ENCODE results near the gene GRIK4.

DNA sequence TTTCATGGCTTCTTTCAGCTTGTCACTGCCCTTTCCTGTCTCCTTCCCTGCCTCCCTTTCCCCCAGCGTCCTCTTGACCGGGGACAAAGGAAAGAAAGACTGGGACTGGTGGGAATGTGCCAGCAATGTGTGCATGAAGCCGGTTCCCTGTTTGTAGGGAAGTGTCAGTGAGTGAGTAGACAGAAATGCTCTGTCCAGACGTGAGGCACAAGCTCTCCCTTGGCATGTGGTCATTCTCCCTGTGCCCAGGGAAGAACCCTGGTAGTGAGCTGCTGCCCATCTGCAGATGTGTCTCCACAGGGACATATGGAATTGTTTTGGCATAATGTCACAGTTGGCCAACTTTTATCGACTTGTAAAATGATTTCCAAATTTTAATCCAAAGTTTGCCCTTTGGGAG is 426.0 kb downstream of the GRIK4 start:
- TF ChIP-seq, protein P1, sequence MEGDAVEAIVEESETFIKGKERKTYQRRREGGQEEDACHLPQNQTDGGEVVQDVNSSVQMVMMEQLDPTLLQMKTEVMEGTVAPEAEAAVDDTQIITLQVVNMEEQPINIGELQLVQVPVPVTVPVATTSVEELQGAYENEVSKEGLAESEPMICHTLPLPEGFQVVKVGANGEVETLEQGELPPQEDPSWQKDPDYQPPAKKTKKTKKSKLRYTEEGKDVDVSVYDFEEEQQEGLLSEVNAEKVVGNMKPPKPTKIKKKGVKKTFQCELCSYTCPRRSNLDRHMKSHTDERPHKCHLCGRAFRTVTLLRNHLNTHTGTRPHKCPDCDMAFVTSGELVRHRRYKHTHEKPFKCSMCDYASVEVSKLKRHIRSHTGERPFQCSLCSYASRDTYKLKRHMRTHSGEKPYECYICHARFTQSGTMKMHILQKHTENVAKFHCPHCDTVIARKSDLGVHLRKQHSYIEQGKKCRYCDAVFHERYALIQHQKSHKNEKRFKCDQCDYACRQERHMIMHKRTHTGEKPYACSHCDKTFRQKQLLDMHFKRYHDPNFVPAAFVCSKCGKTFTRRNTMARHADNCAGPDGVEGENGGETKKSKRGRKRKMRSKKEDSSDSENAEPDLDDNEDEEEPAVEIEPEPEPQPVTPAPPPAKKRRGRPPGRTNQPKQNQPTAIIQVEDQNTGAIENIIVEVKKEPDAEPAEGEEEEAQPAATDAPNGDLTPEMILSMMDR (IDR thresholded peaks at IDR 0.05), result no peak
- TF ChIP-seq POLR2AphosphoS5 (IDR thresholded peaks at IDR 0.05) (no peak), POLR2A (IDR thresholded peaks at IDR 0.05) (no peak)
